Germinal center (tissue), 1 donor: ENCODE measurements around the gene BEGAIN.

Source experiments
- DNase-seq: peaks from one replicate; pipeline ENCODE4 v3.0.0; 2012; ENCODE audit warnings: mixed read lengths, low spot score

BEGAIN gene

DNA sequence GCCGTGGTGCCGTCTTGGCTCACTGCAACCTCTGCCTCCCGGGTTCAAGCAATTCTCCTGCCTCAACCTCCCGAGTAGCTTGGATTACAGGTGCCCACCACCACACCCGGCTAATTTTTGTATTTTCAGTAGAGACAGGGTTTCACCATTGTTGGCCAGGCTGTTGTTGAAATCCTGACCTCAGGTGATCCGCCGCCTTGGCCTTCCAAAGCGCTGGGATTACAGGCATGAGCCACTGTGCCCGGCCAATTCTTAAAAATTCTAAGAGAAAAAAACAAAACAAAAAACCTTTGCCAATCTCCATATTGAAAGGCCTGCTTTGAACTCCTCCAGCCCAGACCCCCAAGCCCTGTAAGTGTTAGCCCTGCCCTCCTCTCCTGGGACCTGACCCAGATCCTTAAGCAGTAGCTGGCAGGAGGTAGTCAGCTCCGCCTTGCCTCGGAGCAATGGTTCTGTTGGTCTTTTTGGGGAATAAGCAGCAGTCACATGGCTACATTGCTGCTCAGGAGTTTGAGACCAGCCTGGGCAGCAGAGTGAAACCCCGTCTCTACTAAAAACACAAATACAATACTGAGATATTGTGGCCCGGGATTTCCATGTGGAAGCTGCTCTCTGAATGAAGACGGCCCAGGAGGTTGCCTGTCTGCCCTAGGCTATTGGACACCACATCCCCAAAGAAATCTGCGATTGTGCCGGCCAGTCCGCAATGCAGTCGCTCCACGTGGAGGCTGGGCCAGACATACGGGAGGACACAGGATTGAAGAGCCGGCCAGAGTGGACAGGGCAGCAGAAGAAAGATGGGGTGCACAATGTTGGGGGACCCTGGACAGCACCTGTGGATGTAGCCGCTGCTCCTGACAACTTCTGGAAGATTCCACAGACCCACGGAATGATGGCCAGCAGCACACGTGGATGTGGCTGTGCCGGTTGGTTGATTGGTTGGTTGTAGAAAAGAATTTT, 28.8 kb upstream of the BEGAIN start:
- DNase-seq = no peak

DNA sequence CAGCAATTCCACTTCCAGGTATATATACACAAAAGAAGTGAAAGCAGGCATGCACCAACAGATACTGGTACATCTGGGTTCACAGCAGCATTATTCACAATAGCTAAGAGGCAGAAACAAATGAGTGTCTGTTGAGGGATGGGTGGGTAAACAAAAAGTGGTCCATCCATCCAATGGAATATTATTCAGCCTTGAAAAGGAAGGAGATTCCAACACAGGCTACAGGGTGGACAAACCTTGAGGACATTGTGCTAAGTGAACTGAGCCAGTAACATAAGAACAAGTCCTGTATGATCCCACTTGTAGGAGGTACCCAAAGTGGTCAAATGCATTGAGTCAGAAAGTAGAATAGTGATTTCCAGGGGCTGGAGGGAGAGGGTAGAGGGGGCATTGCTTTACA, 27.6 kb upstream of the BEGAIN start:
- DNase-seq = no peak

DNA sequence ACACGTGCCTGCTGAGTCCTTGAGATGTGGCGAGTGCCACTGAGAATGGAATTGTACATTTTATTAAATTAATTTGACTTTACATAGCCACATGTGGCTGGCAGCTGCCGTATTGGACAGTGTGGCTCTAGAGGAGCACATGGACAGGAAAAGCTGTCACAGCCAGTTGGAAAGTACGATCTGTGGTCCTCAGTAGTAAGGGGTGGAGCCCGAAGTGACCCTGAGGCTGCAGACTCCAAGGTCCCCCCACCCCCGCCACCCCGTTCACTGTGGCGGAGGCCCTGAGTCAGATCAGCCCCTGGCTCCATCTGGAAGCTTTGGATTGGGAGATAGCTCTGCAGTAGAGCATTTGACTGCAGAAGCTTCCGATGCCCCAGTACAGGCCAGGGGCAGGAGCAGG, 25.8 kb upstream of the BEGAIN start:
- DNase-seq = no peak

DNA sequence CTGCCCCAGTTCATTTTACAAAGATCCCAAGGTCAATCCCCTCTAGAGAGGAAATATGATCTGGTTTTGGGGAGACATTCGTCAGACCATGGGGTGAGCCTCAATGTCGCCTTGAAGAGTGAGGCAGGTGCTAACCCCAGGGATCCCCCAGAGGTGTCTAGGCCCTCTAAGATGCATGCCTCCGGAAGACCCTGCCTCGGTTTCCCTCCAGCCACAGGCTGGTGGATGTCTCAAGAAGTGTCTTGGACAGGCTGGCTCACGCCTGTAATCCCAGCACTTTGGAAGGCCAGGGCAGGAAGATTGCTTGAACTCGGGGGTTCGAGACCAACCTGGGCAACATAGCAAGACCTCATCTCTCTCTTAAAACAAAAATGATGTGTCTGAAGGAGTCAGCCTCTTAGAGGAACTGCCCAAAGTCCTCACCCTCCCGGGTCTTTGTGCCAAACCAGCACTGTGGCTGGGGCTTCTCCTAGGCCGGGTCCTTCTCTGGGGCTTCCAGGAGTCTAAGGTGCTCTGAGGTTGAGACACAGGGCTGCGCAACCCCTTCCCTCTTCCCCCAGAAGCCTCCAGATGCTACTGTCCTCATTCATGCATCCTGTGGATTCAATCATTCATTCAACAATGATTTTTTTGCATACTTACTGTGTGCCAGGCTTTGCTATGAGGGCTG, 24.7 kb upstream of the BEGAIN start:
- DNase-seq = no peak

DNA sequence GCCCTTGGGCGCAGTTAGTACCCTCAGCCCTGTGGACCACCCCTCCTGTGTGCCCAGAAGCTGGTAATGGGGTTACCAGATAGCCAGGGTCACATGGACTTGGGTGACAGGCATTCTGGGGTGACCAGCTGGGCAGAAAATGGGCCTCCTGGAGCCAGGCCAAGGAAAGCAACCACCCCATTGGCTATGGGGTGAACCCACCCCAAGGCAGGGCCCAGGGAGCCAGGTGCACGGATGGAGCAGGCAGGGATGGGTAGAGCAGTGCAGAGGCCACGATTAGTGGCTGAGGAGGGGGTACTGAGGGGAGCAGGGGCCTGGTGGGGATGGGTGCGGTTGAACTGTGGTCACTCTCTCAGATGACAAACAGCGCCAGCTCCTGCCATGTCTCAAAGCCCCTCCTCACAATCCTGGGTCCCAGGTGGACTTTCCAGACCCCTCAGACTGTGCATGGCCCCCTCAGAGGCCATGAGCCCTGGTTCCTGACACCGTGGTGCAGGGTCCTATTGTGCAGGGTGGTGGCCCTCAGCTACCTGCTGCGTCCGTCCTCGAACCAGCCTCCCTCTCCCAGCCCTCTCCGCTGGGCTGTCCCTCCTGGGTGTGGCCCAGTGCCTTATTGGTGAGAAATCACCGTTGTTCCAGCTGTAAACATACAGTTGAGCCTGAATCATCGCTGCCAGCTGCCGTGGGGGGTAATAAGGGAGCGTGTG, 23.4 kb upstream of the BEGAIN start:
- no peak for DNase-seq

DNA sequence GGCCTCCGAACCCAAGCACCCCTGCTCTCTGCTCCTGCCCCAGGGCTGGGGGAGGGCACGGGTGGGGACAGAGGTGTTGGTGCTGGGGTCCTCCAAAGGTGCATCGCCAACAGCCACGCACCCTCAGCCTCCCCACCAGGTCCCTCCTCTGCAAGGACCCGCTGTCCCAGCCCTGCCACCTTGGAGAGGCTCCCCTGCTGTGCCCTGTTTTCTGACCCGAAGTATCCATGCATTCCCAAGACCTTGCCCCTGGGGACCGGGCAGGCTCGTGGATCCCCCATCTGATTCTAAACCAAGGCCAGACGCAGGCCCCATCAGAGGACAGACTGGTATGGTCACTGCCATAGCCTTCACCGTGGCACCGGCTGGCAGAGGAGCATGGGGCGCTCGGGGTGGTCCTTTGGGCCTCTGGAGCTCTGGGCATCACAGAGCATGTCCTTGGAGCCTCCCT, 22.7 kb upstream of the BEGAIN start:
- no peak for DNase-seq

DNA sequence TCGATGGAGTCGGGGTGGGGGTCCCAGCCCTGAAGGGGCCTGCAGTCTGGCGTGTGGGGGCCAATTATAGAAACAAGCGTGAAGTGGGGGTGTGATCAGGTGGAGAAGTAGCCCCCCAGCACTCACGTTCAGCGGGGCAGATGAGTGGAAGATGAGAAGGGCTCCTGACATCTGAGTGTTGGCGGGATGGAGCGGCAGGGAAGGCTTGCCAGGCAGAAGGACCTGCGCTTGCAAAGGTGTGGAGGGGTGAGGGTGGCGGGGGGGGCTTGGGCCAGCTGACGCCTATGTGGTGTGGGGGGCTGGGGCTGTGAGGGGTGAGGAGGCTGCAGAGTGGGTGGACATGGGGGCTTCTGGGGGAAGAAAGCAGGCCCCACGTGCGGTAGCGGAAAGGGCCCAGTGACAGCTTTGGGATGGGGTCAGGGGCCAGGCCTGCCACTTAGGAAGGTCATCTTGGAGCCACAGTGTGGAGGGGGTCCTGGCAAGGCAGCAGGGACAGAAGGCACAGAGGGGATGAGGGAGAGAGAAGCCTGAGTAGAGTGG, 22.2 kb upstream of the BEGAIN start:
- DNase-seq = no peak

DNA sequence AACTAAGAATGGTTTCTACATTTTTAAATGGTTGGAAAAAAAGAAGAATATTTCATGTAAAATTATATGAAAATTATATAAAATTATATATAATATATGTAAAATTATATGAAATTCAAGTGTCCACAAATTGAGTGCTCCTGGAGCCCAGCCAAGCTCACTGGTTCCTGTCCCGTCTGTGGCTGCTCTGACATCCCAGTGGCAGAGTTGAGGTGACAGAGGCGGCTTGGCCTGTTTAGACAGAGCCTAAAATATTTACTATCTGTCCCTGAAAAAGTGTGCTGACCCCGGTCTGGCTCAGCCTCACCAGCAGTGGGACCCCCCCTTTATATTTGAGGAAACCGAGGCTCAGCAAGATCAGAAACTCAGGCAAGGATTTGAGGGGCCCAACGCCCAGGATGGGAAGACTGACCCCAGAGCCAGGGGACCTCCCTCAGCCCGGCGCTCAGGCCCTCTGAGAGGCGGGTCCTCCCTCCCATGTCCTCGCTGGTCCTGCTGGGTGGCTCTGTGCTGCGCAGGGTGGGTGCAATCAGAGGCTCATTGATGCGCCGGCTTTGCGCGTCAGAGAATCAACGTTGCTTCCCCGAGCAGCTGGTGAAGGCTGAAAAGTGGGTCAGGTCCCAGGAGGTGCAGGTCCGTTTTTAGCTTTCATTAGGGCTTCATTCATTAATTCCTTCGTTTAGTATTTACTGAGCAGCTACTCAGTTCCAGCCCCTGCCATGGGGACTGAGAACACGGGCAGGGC, 21.5 kb upstream of the BEGAIN start:
- DNase-seq = no peak

DNA sequence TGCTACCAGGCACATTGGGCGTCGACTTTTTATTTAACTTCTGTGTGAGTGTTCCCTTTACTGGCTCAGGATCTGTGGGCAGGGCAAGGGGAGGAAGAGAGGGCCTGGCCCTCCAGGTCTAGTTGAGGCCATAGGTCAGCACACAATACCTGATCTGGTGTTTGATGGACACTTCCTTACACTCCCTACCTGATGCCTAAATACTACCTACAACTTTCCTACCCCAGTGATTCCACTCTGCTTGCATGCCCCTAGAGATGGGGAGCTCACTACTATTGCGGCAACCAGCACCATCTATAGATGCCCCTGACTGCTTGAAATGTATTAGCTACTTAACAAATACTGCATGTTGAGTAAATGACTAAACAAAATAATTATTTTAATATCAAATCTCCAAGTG, 20.8 kb upstream of the BEGAIN start:
- DNase-seq = no peak

DNA sequence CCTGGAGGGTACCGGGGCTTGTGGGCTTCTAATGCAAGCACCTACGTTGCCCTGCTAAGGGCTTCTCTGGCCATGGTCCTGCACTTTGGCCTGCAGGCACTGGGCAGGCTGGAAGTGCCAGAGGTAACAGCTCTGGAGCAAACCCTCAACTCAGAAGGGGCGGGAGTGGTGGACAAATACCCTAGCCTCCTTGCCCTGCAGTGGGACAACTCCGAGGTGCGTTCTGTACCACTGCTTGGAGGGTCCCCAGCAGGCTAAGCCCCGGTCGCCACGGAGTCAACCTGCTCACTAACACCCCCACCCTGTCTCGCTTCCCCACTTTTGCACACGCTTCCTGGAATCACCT, 20.4 kb upstream of the BEGAIN start:
- no peak for DNase-seq

DNA sequence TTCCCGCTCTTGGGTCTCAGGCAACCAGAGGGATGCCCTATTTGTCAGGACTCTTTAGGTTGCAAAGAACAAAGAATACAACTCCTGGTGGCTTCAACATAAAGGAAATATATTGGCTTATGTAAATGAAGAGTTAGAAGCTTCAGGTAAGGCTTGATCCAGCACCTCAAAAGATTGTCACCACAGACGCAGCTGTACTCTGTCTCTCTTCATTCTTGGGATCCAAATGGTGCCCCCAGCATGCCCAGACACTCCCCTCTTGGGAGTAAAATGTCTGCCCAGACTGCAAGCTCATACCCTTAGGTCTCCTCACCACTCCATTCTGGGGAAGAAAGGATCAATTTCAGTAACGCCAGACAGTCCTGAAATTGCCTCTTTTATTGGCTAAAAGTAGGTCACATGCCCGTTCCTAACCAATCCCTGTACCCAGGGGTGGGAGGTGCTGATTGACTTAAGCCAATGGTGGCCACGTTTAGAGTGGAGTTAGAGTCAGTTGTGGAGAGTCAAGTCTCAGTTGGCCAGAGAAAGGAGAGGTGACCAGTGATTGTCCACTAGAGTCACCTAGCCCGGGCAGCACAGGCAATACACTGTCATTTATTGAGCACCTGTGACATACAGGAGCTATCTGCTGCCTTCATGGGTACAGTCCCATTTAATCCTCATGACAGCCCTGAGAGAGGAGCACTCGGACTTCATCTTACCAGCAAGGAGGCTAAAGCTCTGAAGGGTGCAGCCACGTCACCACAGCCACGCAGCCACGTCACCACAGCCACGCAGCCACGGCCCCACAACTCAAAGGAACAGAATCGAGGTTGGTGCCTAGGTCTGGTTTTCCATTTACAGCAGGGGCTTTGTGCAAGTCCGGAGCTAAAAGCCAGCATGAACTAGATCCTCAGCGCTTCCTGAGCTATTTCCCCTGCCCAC, 19.7 kb upstream of the BEGAIN start:
- DNase-seq = no peak

DNA sequence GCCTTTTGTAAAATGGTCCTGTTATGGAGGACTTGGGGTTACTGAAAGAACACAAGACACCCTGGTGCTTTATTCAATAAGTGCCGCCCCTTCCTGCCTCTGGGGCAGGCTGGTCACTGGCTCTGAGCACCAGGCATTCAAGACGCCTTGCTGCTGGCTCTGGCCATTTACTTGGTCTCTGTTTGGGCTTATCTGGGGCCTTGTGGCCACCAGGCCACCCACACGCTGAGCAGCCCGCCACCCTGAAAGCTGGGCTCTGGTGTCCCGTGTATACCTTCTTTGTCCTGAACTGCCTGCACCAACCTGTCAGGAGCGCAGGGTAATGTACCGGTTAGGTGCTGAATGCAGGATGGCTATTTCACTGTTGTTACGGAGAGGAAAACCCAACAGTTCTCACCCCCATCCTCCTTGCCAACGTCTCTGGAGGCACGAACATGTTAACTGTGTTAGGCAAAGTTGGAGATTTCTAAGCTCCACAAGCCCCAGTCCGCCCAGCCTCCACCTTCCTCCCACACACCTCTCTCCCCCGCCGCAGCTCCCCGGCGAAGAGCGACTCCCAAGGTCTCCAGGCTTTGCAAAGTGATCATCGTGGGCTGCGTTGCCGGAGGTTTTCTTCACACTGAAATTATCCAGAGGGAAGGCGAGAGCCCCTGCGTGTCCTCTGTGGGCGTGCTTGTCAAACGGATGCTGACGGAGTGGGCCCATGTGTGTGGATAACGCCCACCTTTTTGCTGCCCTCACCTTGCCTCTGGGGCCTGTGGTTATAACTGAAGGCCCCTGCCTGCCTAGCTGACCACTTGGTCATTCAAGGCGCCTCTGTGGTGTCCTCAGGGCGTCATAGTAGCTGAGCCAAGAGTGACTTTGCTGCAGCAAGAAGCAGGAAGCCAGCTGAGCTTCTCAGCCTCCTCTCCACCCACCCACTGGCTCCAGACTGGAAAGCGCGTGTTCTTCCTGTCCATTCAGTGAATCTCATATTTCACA, 18.8 kb upstream of the BEGAIN start:
- no peak for DNase-seq

DNA sequence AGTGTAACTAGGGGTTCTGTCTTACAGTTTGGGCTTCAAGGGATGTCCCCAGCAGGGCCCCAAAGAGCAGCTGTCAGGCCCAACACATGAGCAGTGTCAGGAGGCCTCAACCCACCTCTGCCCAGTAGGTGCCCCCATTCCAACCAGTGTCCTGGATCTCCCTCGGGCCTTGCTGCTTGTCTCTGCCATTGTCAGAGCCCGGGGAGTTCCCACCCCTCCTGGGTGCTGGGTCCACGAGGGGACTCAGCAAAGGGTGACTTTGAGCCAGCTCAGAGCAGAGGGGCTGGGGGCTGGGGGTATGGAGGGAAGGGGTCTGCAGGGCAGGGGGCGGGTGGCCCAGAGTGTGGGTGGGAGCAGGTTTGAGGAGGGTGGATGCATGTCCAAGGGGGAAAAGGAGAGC, 18.0 kb upstream of the BEGAIN start:
- DNase-seq = no peak

DNA sequence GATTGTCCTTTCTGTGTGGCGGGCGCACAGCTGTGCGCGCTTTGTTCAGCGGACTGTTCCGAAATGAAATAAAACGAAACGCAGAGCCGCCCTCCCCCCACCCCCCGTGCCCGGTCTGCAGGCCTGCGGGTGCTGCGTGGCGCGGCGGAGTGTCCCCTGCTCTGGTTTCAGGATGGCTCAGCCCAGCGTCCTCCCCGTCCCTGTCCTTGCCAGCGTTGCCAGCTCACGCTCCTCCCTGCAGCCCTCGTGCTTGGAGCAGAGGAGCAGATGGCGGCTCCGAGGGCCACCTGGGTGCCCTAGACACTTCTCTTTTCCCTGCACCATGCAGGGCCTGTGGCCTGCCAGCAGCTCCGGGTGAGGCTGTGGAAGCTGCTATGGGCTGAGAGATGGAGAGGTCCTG, 17.5 kb upstream of the BEGAIN start:
- no peak for DNase-seq

DNA sequence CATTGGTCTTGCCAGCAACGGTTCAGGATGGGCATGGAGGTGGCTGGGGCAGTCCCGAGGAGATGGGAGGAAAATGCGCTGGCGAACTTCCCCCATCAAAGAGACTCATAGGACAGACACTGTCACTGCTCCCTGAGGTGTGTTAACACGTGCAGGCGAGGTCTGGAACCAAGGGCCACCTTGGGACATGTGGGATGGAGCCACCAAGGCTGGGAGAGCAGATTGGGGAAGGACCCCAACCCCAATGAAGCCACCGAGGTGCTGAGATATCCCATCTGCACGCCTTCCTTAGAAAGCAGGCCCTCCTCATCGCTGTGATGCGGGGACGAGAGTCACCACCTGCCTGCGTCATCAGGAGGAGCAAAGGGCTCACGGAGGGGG, 16.9 kb upstream of the BEGAIN start:
- DNase-seq = no peak

DNA sequence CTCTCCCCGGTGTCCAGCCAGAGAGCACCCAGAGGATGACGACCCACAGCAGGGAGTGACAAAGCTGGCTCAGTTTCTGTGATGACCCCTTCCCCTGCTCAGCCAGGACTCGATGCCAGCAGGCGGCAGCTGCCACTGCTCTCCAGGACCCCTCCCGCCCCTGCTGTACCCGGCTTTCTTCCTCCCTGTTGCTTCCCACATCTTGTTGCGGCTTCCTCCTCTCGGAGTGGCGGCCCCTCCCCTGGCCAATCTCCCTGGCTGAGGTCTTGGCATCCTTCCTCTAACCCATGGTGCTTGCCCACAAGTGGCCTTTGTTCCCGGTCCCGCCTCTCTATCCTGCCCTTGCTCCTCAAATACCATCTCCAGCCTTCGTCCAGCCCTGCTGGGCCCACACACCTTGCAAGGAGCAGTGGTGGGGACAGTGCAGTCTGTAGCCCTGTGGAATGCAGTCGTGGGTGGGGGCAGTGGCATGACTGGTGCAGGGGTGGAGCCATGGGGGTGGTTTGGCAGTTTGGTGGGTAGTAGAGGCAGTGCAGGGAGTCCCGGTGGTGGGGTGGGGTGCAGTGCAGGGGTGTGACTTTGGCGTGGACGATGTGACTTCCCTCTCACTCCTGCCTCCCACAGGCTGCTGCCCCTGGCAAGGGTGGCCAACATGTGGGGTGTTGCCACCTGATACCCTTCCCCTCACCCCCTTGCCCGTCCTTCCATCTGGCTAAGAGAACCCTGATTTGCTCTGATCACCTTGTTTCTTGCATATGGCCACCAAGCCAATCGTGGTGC, 16.3 kb upstream of the BEGAIN start:
- DNase-seq = no peak

DNA sequence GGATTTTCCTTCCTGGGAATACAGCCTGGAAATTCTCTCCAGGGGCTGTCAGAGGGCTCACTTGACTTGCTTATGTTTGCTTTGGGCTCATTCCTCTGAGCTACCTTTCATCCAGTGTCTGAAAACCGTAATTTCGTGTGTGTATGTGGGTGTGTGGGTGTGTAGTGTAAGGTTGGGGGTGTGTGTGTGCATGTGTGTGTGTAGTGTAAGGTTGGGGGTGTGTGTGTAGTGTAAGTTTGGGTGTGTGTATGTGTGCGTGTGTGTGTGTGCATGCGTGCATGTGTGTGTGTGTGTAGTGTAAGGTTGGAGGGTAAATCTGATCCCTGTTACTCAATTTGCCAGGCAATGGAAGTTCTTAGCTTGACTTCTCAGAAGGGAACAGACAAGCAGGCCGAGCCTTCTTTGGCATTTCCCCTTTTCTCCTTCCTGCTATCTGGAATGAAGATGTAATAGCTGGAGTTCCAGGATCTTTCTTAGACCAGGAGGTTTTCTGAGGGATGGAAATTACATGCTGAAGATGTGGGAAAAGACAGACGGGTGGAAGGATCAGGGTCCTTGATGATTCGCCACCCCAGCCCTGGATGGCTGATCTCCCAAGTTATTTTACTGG, 15.5 kb upstream of the BEGAIN start:
- no peak for DNase-seq

DNA sequence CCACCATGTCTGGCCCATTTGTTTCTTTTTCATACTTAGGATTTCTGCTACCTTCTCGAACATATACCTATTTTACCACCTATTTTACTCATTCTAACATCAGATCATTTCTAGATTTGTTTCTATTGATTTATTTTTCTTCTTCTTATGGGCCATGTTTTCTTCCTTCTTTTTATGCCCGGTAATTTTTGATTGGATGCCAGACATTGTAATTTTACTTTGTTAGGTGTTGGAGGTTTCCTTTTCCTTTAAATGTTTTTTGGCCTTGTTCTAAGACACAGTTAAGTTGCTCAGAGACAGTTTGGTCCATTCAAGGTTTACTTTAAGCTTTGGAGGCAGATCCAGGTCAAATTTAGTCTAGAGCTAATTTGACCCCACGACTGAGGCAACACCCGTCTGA, 14.7 kb upstream of the BEGAIN start:
- DNase-seq = no peak
